Measurements from ENCODE around the gene SCAF11. TPM values are rescaled to one million over a fixed set of nuclear protein-coding genes. Genes with fewer than 3 reads are reported as not detected.
"Not testable (repeated sequence)": the region's sequence is repeated elsewhere in the genome, so short reads cannot be mapped to it uniquely, and the experiment has no call there.

The SCAF11 gene
- total RNA-seq (ENCODE audit: low replicate concordance): 108 and 152 TPM in 2 replicates

- peak within 1 kb of the TSS; percentile 86 for H3K9ac ChIP-seq
- H3K36me3 Mint-ChIP-seq: peaks cover 13% of the 10 kb centered on the region
- peaks cover 46% of the 10 kb centered on the region for H3K79me2 ChIP-seq (ENCODE audit: low read depth)
- peak; percentile 99 for DNase-seq (ENCODE audit: low spot score)
- peaks cover 16% of the 10 kb centered on the region for H3K4me1 ChIP-seq
- H3F3A ChIP-seq (ENCODE audit: low read depth): peaks cover 20% of the 10 kb centered on the region
- H3K27ac ChIP-seq: peak within 1 kb of the TSS; percentile 94
- H3K27me3 Mint-ChIP-seq (ENCODE audit: insufficient read depth, low read depth): peaks cover 2% of the 10 kb centered on the region
- H3K4me2 ChIP-seq: peak within 1 kb of the TSS; percentile 96
- no peaks in the 10 kb centered on the region for H3K9me3 ChIP-seq (ENCODE audit: low read depth)
- no peaks in the 10 kb centered on the region for H3K36me3 ChIP-seq
- peaks cover 5% of the 10 kb centered on the region for H3K9me3 Mint-ChIP-seq
- peaks cover 36% of the 10 kb centered on the region for H4K20me1 ChIP-seq (ENCODE audit: low read depth)
- H2AFZ ChIP-seq (replicated peaks): peak within 1 kb of the TSS; percentile 81
- H3K27ac Mint-ChIP-seq: peak within 1 kb of the TSS; percentile 93
- peak within 1 kb of the TSS; percentile 96 for H3K4me3 Mint-ChIP-seq
- H3K4me1 Mint-ChIP-seq: peaks cover 37% of the 10 kb centered on the region
- H3K27me3 ChIP-seq: peaks cover 9% of the 10 kb centered on the region
- TF ChIP-seq CTCF (IDR thresholded peaks at IDR 0.05) (peak; percentile 96), EZH2phosphoT487 (IDR thresholded peaks at IDR 0.05) (no peak), EZH2 (IDR thresholded peaks at IDR 0.05) (peak; percentile 3)
- H3K4me3 ChIP-seq: peak within 1 kb of the TSS; percentile 88
Measured at GRCh38 chr12:45990468-45991283, at the start of gene SCAF11. TSS of gene SCAF11 (minus strand) at chr12:45990574. CDS start at chr12:45964167, 26,407 bp downstream.

DNA sequence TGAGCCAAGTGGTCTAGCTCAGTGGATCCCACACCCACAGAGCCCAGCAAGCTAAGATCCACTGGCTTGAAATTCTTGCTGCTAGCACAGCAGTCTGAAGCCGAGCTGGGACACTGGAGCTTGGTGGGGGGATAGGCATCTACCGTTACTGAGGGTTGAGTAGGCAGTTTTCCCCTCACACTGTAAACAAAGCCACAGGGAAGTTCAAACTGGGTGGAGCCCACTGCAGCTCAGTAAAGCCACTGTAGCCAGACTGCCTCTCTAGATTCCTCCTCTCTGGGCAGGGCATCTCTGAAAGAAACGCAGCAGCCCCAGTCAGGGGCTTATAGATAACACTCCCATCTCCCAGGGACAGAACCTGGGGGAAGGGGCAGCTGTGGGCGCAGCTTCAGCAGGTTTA lies 46.7 kb upstream of the SCAF11 start:
- not testable (repeated sequence) for H3K36me3 ChIP-seq; H3K9ac ChIP-seq; H3K27me3 Mint-ChIP-seq (ENCODE audit: insufficient read depth, low read depth); H3K79me2 ChIP-seq (ENCODE audit: low read depth); H3K4me3 Mint-ChIP-seq; H3K4me2 ChIP-seq; H3K4me1 ChIP-seq; H3K4me1 Mint-ChIP-seq; H3K27ac Mint-ChIP-seq; H3K36me3 Mint-ChIP-seq; H3K27ac ChIP-seq; H3K4me3 ChIP-seq; H3K27me3 ChIP-seq; H3K9me3 ChIP-seq (ENCODE audit: low read depth); H3F3A ChIP-seq (ENCODE audit: low read depth); H4K20me1 ChIP-seq (ENCODE audit: low read depth)
- DNase-seq (ENCODE audit: low spot score): peak; percentile 4
- H2AFZ ChIP-seq (replicated peaks): peak overlapping the region; percentile 82
- H3K9me3 Mint-ChIP-seq: peaks cover 13% of the 10 kb centered on the region

- H3K9me3 ChIP-seq (ENCODE audit: low read depth): peaks cover 10% of the 10 kb centered on the region
- no peaks in the 10 kb centered on the region for H3K4me1 Mint-ChIP-seq
- H3K27ac ChIP-seq: no peak overlapping the region
- no peaks in the 10 kb centered on the region for H3K79me2 ChIP-seq (ENCODE audit: low read depth)
- peaks cover 2% of the 10 kb centered on the region for H3K27me3 Mint-ChIP-seq (ENCODE audit: insufficient read depth, low read depth)
- no peak for TF ChIP-seq EZH2phosphoT487 (IDR thresholded peaks at IDR 0.05)
- TF ChIP-seq EZH2 (IDR thresholded peaks at IDR 0.05): no peak
- no peak for TF ChIP-seq CTCF (IDR thresholded peaks at IDR 0.05)
- no peak for DNase-seq (ENCODE audit: low spot score)
- no peaks in the 10 kb centered on the region for H3K36me3 ChIP-seq
- no peak overlapping the region for H3K4me2 ChIP-seq
- H3K27me3 ChIP-seq: no peaks in the 10 kb centered on the region
- no peak overlapping the region for H3K27ac Mint-ChIP-seq
- no peaks in the 10 kb centered on the region for H3K4me1 ChIP-seq
- H3K9ac ChIP-seq: no peak overlapping the region
- no peak overlapping the region for H3K4me3 ChIP-seq
- no peaks in the 10 kb centered on the region for H3K36me3 Mint-ChIP-seq
- no peak overlapping the region for H3K4me3 Mint-ChIP-seq
- H3K9me3 Mint-ChIP-seq: peaks cover 35% of the 10 kb centered on the region
- H3F3A ChIP-seq (ENCODE audit: low read depth): no peaks in the 10 kb centered on the region
- H2AFZ ChIP-seq (replicated peaks): no peak overlapping the region
- no peaks in the 10 kb centered on the region for H4K20me1 ChIP-seq (ENCODE audit: low read depth)
Measured at GRCh38 chr12:46027172-46027571, 36.8 kb upstream of the SCAF11 start.

DNA sequence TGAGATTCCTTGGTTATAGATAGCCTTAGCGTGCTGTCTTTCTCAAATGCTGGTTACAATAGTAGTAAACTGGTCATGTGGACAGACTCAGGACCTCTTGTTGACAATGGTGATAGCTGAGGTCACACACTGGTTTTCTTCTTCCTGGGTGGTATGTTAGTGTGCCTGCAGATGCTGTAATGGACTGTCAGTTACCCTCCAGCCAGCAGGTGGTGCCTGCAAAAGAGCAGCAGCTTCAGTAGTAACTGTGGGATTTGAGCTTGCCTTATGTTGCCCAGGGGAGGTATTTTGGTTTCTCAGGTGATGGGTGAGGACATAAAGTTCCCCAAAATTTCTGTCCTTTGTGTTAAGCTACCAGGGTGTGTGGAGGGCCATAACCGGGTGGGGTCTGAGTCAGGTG lies 33.7 kb upstream of the SCAF11 start:
- no peaks in the 10 kb centered on the region for H3K4me1 Mint-ChIP-seq
- Histone ChIP-seq H3K36me3 (no peaks in the 10 kb centered on the region), H3K9me3 (ENCODE audit: low read depth) (peaks cover 10% of the 10 kb centered on the region), H3K27me3 (no peaks in the 10 kb centered on the region), H3K4me1 (no peaks in the 10 kb centered on the region), H4K20me1 (ENCODE audit: low read depth) (no peaks in the 10 kb centered on the region), H3K4me3 (no peak overlapping the region), H3K9ac (no peak overlapping the region), H3K79me2 (ENCODE audit: low read depth) (no peaks in the 10 kb centered on the region), H3K4me2 (no peak overlapping the region), H3F3A (ENCODE audit: low read depth) (no peaks in the 10 kb centered on the region), H2AFZ (replicated peaks) (no peak overlapping the region), H3K27ac (no peak overlapping the region)
- no peaks in the 10 kb centered on the region for H3K36me3 Mint-ChIP-seq
- no peak for DNase-seq (ENCODE audit: low spot score)
- TF ChIP-seq EZH2phosphoT487 (IDR thresholded peaks at IDR 0.05) (no peak), CTCF (IDR thresholded peaks at IDR 0.05) (no peak), EZH2 (IDR thresholded peaks at IDR 0.05) (no peak)
- peaks cover 42% of the 10 kb centered on the region for H3K9me3 Mint-ChIP-seq
- peaks cover 2% of the 10 kb centered on the region for H3K27me3 Mint-ChIP-seq (ENCODE audit: insufficient read depth, low read depth)
- no peak overlapping the region for H3K27ac Mint-ChIP-seq
- no peak overlapping the region for H3K4me3 Mint-ChIP-seq

All from neural progenitor cell (in vitro differentiated cells).